H1 (cell line): ENCODE measurements around the gene MAPRE3. TPM values are rescaled to one million over a fixed set of nuclear protein-coding genes. Genes with fewer than 3 reads are reported as not detected.

Experiments
- ATF2 ChIP-seq: IDR thresholded peaks from 2 replicates; pipeline ENCODE4 v1.6.1; 2012; ENCODE audit warnings: low read length, inconsistent platforms
- BACH1 ChIP-seq: IDR thresholded peaks from 2 replicates; pipeline ENCODE4 v1.6.1; 2012; ENCODE audit warnings: low read length, improper control_type of control experiment
- BRCA1 ChIP-seq: IDR thresholded peaks from 2 replicates; pipeline ENCODE4 v1.6.1; 2012; ENCODE audit warnings: low read depth, low read length, improper control_type of control experiment
- CBX8 ChIP-seq: fragments of 300-800, 300-1000 bp; sonication (generic); IDR thresholded peaks from 2 replicates; pipeline ENCODE4 v1.7.1; 2016; ENCODE audit warnings: low read depth, low read length, borderline replicate concordance
- CEBPB ChIP-seq: IDR thresholded peaks from 2 replicates; pipeline ENCODE4 v1.6.1; 2012; ENCODE audit warnings: low read depth, low read length
- CHD2 ChIP-seq: IDR thresholded peaks from 2 replicates; pipeline ENCODE4 v1.6.1; 2012; ENCODE audit warnings: low read length, improper control_type of control experiment
- CREB1 ChIP-seq: IDR thresholded peaks from 2 replicates; pipeline ENCODE4 v1.6.1; 2012; ENCODE audit warnings: inconsistent platforms
- FOSL1 ChIP-seq: IDR thresholded peaks from 2 replicates; pipeline ENCODE4 v1.6.1; 2011; ENCODE audit warnings: mild to moderate bottlenecking, low read depth, low read length, moderate library complexity; ENCODE audit not compliant: insufficient read depth
- JUND ChIP-seq: IDR thresholded peaks from 2 replicates; pipeline ENCODE4 v1.6.1; 2011; ENCODE audit warnings: mild to moderate bottlenecking, improper control_type of control experiment, low read length
- KDM4A ChIP-seq: IDR thresholded peaks from one replicate; pipeline ENCODE4 v1.7.1; 2012; ENCODE audit warnings: low read depth, mild to moderate bottlenecking, moderate library complexity, low read length, inconsistent platforms; ENCODE audit not compliant: severe bottlenecking
- KDM5A ChIP-seq: fragments of 200-600 bp; IDR thresholded peaks from 2 replicates; pipeline ENCODE4 v1.7.1; 2012; ENCODE audit warnings: mild to moderate bottlenecking, low read length, inconsistent platforms, mixed read lengths
- NRF1 ChIP-seq: IDR thresholded peaks from 2 replicates; pipeline ENCODE4 v1.6.1; 2011; ENCODE audit warnings: mild to moderate bottlenecking, low read depth, low read length, improper control_type of control experiment
- POLR2AphosphoS5 ChIP-seq: IDR thresholded peaks from 2 replicates; pipeline ENCODE4 v1.6.1; 2011; ENCODE audit warnings: low read depth, low read length
- SIN3A ChIP-seq, 2 experiments: IDR thresholded peaks in 1 of 2; conservative IDR thresholded peaks in 1 of 2; 2 replicates each; pipeline ENCODE4 v1.6.1; 2011 to 2012; ENCODE audit warnings: low read length in 2 of 2, improper control_type of control experiment in 1 of 2, low read depth in 1 of 2, mild to moderate bottlenecking in 1 of 2
- SP4 ChIP-seq: IDR thresholded peaks from 2 replicates; pipeline ENCODE4 v1.6.1; 2012; ENCODE audit warnings: low read length, inconsistent platforms
- SRF ChIP-seq: IDR thresholded peaks from 2 replicates; pipeline ENCODE4 v1.6.1; 2011; ENCODE audit warnings: mild to moderate bottlenecking, low read depth, low read length, moderate library complexity
- SUZ12 ChIP-seq: fragments of 200-600 bp; sonication (generic); IDR thresholded peaks from 2 replicates; pipeline ENCODE4 v1.6.1; 2012; ENCODE audit warnings: mild to moderate bottlenecking, inconsistent platforms, low read length, moderate library complexity, mixed read lengths
- YY1 ChIP-seq: IDR thresholded peaks from 2 replicates; pipeline ENCODE4 v1.6.1; 2011; ENCODE audit warnings: low read depth, mild to moderate bottlenecking, low read length
- polyA plus RNA-seq, 7 experiments: library from polyadenylated mRNA; depleted of rRNA in 3 of 7; stranded (reverse) in 5 of 7; unstranded in 2 of 7; fragments of >200 nt in 5 of 7; fragments of 200-250 nt in 2 of 7; gene quantifications; 1 replicate in 5 of 7; 2 replicates in 1 of 7; 4 replicates in 1 of 7; pipeline versions ENCODE4 v1.2.1 to v1.2.3, GENCODE V29; 2011 to 2013; ENCODE audit warnings: missing spikeins in 2 of 7, mixed read lengths in 2 of 7
- total RNA-seq: library from RNA; stranded (reverse); fragmentation: NEBNext Ultra II Directional; extraction: Animal tissue kit (Norgen Biotek cat#: 25700); gene quantifications from 2 replicates; pipeline ENCODE4 v1.2.1, GENCODE V29; 2021
- TF ChIP-seq, protein P1 (sequence below), 3 experiments: IDR thresholded peaks; 1 replicate in 2 of 3; 2 replicates in 1 of 3; pipeline versions ENCODE4 v1.5.1 to v1.6.1; 2011; ENCODE audit warnings: low read length in 3 of 3, mild to moderate bottlenecking in 3 of 3, inconsistent platforms in 2 of 3, low read depth in 1 of 3, moderate library complexity in 1 of 3; ENCODE audit not compliant: insufficient read depth in 1 of 3; ENCODE audit errors: control extremely low read depth in 1 of 3
- TF ChIP-seq, protein P2 (sequence below): IDR thresholded peaks from 2 replicates; pipeline ENCODE4 v1.6.1; 2011; ENCODE audit warnings: low read length, improper control_type of control experiment

Gene MAPRE3
- total and polyA plus RNA-seq, 2 of the 8 experiments (the other 6 are each of a cell fraction or from before 2014, with no cell fraction given), result 4.9 to 6.6 TPM

- 0 out of 2 replicates have a peak, but pooled peaks have one; percentile 24 for TF ChIP-seq SUZ12
- TF ChIP-seq, protein P1, sequence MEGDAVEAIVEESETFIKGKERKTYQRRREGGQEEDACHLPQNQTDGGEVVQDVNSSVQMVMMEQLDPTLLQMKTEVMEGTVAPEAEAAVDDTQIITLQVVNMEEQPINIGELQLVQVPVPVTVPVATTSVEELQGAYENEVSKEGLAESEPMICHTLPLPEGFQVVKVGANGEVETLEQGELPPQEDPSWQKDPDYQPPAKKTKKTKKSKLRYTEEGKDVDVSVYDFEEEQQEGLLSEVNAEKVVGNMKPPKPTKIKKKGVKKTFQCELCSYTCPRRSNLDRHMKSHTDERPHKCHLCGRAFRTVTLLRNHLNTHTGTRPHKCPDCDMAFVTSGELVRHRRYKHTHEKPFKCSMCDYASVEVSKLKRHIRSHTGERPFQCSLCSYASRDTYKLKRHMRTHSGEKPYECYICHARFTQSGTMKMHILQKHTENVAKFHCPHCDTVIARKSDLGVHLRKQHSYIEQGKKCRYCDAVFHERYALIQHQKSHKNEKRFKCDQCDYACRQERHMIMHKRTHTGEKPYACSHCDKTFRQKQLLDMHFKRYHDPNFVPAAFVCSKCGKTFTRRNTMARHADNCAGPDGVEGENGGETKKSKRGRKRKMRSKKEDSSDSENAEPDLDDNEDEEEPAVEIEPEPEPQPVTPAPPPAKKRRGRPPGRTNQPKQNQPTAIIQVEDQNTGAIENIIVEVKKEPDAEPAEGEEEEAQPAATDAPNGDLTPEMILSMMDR (IDR thresholded peaks at IDR 0.05; ENCODE audit: control extremely low read depth in 1 of 3, insufficient read depth in 1 of 3, low read depth in 1 of 3, low read length in 3 of 3), result peak in 2 of 3 experiments; percentile 11 to 12; a peak in 2 of 4 replicates
- no peak for TF ChIP-seq ATF2
- TF ChIP-seq CHD2, result no peak
- no peak for TF ChIP-seq FOSL1
- TF ChIP-seq SRF, result no peak
- no peak for TF ChIP-seq JUND
- TF ChIP-seq SP4, result no peak
- TF ChIP-seq CEBPB, result peak; percentile 62
- TF ChIP-seq KDM5A, result no peak
- no peak for TF ChIP-seq SIN3A (conservative IDR thresholded peaks at IDR 0.05 in 1 of 2, IDR thresholded peaks at IDR 0.05 in 1 of 2; ENCODE audit: low read depth in 1 of 2, low read length in 2 of 2)
- no peak for TF ChIP-seq CREB1
- TF ChIP-seq, protein P2, sequence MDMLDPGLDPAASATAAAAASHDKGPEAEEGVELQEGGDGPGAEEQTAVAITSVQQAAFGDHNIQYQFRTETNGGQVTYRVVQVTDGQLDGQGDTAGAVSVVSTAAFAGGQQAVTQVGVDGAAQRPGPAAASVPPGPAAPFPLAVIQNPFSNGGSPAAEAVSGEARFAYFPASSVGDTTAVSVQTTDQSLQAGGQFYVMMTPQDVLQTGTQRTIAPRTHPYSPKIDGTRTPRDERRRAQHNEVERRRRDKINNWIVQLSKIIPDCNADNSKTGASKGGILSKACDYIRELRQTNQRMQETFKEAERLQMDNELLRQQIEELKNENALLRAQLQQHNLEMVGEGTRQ, result no peak
- TF ChIP-seq BACH1, result no peak
- TF ChIP-seq POLR2AphosphoS5, result peak; percentile 34; the same call in 1 of the 2 replicates
- TF ChIP-seq KDM4A, result peak; percentile 48
- no peak for TF ChIP-seq BRCA1
- no peak; the same call in 1 of the 2 replicates for TF ChIP-seq NRF1
- TF ChIP-seq YY1, result no peak; the same call in 1 of the 2 replicates
- TF ChIP-seq CBX8, result no peak
Observed at GRCh38 chr2:27050281-27050995, 80.0 kb downstream of the MAPRE3 start (continued).
